ENCODE measurements around the gene HECW1.
"Not testable (repeated sequence)": the region's sequence is repeated elsewhere in the genome, so short reads cannot be mapped to it uniquely, and the experiment has no call there.

Gene HECW1

DNA sequence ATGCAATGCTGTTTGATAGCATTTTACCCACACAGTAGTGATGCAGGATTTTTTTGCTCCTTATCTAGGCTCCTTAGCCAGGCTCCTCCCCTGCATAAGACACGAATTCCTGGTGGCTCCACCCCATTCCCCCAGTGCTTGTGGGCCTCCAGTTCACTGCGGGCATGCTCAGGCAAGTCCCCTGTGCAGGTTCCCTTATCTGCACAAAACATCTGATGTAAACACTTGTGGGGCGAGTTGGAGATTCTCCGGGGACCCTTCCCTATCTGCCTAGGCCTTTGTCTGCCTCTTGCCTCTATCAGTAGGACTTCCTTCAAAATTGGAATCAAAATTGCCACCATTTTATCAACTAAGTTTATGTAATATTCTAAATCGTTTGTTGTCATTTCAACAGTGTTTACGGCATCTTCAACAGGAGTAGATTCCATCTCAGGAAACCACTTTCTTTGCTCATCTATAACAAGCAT lies 465.1 kb downstream of the HECW1 start:
- DNase-seq (ENCODE audit: low spot score): no peak

DNA sequence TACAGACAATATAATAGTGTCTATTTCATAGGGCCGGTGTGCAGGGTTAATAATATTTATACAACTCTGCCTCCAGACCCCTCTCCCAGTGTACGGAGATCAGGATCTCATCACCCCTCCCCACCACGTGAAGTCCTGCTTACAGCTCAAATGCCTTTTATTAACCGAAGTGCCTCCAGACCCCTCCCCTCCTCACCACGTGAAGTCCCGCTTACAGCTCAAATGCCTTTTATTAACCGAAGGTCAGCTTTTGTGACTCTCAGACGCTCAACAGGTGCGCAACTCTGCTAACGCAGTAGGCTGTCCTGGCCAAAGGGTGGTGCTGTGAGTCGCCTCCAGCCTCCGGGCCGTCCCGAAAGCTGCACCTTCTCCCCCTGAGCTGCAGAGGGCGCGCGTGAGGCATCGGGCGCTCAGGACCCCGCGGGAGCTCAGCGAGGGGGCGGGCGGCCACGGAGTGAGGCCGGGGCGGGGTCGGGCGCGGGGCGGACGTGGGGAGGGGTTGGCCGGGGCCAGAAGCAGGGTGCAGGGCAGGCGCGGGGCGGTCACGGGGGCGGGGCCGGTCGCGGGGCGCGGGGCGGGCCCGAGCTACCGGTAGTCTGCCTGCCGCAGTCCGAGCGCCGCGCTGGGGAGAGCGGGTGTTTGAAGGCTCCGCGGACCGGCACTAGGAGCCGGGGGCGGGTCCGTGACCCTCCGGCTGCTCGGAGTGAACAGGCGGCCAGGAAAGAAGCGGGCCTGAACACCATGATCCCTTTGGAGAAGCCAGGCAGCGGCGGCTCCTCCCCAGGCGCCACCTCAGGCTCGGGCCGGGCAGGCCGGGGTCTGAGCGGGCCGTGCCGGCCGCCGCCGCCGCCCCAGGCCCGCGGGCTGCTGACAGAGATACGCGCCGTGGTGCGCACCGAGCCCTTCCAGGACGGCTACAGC lies 470.3 kb downstream of the HECW1 start, which contains the start of gene STK17A:
STK17A (plus strand) TSS at position 606 of the 921 bp plus-strand sequence; CDS start at position 742, 136 bp downstream.
- peak; percentile 89 for DNase-seq (ENCODE audit: low spot score)

DNA sequence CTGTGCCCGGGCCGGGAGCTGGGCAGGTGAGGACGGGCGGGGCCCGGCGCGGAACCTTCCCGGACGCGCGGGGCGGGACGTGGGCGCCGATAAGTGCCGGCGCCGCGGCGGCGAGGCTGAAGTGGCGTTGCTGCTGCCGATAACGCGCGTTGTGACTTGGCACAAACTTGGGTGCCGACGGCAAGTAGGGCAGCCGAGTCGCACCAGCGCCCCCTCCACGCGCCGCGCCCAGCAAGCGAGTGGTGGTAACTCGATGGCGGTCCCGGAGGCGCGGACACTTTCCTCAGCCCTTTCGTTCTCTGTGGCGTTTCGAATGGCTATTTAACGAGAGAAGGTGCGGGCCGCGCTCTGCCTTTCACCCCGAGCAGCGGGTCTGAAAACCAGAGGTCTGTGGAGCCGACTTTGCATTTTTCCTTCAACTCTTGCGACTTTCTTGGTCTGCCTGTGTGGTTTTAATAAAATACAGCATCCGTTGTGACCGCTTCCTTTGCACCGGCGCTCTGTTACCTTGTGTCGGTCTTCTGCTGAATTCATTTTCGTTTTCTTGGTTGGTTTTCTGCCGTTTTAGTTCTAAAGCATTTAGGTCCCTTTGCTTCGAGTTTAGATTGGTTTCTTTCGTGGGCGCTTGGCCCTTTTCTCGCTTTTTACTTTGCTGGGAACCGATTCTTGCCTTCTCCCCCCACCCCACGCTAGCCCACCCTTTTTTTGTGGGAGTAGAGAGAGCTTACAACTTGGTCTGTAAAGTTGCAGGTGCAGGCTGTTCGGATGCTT lies 471.2 kb downstream of the HECW1 start:
- DNase-seq (ENCODE audit: low spot score): peak; percentile 52

DNA sequence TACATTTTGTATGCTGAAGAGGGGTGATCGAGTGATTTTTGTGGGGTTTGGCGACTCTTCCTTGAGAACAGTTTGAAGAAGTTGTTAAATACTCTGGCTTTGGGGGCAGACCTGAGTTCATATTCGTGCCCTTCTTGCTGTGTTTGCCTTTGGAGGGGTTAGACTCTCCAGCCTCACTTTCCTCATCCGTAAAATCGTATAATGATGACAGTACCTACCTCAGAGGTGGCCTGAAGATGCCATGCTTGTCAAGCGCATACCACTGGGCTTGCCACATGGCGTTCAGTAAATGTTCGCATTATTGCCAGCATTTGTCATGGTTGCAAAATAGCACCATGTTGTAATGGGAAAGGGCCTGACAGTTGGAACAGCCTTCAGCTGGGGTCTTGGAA lies 471.7 kb downstream of the HECW1 start:
- DNase-seq (ENCODE audit: low spot score): peak; percentile 15

DNA sequence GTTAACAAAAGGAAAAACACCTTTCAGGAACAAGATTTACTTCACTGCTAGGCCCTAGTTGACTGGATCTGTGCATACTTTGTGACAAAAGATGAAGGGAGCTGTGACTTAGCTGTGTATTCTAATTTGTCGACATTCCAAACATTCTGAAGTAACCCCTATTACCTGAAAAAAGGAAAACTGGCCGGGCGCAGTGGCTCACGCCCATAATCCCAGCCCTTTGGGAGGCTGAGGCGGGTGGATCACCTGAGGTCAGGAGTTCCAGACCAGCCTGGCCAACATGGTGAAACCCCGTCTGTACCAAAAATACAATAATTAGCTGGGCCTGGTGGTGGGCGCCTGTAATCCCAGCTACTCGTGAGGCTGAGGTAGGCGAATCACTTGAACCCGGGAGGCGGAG lies 472.3 kb downstream of the HECW1 start:
- not testable (repeated sequence) for DNase-seq (ENCODE audit: low spot score)

DNA sequence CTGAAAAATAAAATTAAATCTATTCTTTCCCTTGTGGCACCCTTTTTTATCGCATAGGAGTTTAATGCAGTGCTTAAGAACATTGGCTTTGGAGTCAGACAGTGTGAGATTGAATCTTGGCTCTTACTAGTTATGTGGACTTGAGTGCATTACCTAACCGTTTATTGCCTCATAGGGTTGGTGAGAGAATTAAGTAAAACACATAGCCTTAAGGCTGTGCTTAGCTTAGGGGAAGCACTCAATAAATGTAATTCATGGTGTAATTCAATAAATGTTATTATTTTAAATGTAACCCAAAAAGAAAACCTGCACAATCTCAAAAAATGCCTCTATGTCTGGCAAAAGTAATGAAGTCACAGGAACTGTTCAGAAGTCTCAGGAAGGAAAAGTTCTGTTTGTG lies 473.1 kb downstream of the HECW1 start:
- no peak for DNase-seq (ENCODE audit: low spot score)

DNA sequence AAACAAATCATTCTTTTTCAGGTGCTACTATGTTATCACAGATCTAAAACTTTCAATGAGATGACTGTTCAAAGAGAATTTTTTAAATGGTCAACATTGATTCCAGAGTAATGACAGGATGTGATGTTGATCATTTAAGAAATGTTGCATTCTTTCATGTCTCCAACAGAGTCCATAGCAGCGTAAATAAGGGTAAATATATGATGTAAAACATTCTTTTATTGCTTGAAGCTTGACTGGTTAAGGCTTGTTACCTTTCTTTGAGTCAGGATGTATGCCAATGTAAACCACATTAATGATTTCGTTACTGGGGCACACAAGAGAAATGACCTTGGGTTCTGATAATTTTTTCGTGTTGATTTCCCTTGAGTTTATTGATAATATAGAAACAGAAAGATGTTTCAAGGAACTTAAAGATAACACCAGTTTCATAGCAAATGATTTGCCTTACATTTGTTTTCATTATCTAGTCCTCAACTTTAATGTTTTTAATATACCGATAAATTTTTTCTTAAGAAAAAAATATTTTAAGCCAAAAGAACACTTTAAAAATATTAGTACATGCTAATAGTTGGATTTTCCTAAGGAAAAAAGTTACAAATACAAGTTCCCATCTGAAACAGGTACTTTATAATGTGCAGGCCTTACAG lies 473.9 kb downstream of the HECW1 start:
- no peak for DNase-seq (ENCODE audit: low spot score)

DNA sequence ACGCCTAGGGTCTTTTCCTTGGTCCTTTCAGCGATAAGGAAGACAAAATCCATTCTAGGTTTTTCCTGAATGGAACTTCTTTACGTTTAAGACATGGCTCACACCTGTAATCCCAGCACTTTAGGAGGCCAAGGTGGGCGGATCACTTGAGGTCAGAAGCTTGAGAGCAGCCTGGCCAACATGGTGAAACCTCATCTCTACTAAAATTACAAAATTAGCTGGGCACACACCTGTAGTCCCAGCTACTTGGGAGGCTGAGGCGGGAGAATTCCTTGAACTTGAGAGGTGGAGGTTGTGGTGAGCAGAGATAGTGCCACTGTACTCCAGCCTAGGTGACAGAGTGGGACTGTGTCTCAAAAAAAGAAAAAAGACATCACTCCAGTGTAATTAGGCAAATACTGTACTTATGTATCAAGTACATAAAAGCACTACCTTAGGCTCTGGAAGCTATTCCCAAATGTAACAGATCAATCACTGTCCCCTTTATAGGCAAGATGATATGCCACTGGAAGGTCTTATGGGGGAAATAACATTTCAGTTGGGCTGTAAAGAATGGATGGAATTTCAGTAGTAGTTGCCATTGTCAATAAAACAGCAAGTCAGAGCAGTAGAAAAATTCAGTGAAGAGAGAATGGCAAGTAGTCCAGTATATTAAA lies 476.2 kb downstream of the HECW1 start:
- no peak for DNase-seq (ENCODE audit: low spot score)

DNA sequence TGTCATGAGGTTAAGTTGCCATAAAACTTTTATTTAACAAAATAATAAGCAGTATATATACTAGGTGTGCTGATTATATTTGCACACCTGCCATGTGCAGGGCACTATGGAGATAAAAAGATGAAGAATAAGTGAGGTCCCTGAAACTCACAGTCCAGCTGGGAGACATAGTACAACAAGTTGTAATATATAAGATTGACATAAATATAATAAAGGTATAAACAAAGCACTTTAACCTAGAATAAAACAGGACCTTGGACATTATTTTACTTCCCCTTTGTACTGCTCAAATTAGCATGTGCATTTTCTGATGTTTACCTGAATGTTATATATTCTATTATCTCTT lies 476.7 kb downstream of the HECW1 start:
- no peak for DNase-seq (ENCODE audit: low spot score)

DNA sequence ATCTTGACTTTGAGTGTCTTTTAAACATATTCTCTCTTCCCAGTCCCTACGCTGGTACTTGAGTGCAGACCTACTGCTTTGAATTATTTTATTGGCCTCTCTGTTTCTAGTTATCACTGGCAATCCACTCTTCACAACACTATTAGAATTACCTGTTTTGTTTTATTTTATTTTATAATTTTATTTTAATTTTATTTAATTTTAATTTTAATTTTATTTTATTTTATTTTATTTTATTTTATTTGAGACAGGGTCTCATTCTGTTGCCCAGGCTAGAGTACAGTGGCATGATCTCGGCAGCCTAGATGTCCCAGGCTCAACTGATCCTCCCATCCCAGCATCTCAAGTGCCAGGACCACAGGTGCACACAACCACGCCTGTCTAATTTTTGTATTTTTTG lies 477.3 kb downstream of the HECW1 start:
- no peak for DNase-seq (ENCODE audit: low spot score)

DNA sequence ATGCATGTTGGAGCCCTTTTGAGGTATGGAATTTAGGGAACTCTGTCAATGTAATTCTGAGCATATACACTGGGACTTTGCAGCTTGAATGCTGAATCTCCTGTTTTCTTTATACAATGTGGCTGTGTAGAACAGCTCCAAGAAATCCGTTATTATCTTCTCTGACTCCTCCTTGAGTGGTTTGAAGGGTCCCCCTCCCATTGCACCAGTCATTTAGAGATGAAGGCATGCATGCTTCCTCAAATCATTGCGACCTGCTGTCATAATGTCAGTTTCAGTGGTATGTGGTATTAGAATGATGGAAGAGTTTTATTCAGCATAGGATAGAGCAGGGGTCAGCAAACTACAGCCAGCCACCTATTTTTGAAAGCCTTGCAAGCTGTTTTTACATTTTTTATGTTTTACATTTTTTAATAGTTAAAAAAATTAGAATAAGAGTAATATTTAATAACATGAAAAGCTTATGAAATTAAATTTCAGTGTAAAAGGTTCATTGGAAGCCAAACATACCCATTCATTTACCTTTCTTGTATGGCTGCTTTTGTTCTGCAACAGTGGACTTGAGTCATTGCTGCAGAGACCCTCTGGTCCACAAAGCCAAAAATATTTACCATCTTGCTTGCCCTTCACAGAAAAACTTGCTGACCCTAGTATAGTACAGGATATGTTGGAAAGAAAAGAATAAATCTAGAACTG lies 478.6 kb downstream of the HECW1 start:
- no peak for DNase-seq (ENCODE audit: low spot score)

DNA sequence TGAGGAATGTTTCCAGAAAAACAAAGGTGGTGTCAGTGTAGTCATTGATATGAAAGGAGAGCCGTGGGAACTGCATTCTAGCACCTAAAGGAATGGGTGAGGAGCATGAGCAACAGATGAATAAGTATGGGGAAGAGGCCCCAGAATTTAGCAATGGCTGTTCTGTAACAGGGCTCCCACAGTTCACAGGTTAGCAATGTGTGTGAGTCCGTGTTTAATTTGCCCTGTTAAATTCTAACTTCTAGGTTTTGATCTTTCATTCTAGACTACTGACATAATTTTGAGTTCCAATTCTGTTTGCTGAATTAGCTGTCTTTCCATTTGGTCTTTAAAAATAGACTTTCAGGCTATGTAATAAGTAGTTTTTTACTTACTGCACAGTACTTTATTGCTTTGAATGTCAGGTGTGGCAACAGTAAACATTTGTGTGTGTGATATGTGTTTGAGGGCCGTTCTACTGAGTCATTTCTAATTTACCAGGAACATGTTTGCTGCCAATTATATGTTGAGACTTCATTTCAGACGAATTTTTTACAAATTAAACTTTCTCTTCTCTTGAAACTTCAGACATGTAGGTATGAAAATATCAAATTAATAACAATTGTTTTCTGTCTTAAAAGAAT lies 479.2 kb downstream of the HECW1 start:
- DNase-seq (ENCODE audit: low spot score): no peak

DNA sequence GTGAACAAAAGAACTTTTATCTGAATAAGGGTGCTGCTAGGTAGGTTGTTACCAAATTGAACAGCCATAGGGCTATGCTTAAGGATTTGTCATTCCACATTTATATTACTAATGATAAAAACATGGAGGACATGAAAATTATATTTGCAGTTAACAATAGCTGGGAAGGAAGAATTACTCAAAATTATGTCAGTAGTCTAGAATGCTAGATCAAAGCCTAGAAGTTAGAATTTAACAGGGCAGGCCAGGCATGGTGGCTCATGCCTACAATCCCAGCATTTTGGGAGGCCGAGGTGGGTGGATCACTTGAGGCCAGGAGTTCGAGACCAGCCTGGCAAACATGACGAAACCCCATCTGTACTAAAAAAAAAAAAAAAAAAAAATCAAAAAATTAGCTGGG lies 479.9 kb downstream of the HECW1 start:
- no peak for DNase-seq (ENCODE audit: low spot score)

DNA sequence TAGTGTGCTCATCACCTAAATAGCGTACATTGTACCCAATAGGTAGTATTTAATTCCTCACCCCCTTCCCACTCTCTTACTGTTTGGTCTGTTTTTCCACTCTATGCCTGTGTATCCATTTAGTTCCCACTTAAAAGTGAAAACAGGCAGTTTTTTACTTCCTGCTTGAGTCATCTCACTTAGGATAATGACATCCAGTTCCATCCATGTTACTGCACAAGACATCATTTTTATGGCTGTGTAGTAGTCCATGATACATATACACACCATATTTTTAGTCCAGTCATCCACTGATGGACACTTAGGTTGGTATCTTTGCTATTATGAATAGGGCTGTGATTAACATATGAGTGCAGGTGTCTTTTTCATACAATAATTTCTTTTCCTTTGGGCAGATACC lies 480.6 kb downstream of the HECW1 start:
- no peak for DNase-seq (ENCODE audit: low spot score)

DNA sequence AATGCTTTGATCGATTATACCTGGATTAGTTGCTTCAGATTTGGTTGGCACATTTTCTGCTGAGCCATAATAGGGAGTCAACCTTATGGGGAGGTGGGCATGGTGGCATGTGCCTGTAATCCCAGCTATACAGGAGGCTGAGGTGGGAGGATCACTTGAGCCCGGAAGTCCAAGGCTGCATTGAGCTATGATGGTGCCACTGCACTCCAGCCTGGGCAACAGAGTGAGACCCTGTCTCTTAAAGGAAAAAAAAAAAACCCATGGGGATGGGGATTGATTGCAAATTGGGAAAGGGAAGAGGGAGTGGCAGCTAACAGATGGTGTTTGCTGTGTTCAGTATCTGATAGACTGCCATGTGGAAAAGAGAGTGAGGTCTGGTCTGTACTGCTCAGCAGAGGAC lies 481.6 kb downstream of the HECW1 start:
- no peak for DNase-seq (ENCODE audit: low spot score)

DNA sequence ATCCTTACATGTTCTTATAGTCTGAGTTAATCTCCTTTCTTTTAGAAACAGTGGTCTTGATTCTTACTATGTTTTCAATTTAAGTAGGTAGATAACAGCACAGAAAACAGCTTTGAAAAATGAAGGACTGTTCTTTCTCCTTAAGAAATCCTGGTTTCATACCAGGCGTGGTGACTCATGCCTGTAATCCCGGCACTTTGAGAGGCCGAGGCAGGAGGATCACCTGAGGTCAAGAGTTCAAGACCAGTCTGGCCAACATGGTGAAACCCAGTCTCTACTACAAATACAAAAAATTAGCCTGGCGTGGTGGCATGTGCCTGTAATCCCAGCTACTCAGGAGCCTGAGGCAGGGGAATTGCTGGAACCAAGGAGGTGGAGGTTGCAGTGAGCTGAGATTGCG lies 484.0 kb downstream of the HECW1 start:
- DNase-seq (ENCODE audit: low spot score): not testable (repeated sequence)

DNA sequence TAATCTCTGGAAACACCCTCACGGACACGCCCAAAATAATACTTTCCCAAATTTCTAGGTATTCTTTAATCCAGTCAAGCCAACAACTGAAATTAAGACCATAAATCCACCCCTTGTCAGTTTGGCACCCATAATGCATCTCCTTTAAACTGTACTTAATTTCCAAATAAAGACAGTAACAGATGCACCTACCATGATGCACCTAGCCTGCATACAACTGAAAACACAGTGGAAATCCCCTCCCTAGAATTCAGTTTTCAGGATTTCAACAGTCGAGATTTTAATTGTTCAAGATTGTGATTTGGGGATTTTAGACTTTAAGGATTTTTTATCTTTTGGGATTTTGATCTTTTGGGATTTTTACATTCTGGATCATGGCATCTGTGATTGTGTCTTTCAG lies 487.6 kb downstream of the HECW1 start:
- no peak for DNase-seq (ENCODE audit: low spot score)

DNA sequence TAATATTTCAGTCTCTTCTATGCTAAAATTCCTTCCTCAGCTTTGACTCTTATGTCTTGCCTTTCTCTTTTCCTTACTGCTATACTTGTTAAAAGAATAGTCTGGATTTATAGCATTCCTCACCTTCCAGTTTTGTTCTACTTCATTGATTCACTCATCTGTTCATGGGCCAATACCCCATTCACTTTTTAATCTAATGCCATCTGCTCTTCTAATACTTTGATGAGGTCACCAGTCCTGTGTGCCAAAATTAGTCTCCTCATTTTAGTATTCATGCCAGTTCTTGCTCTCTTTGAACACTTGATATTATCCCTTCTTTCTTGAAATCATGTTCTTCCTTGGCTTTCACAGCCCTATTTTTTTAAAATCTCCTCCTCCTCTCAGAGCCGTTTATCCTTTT lies 489.8 kb downstream of the HECW1 start:
- DNase-seq (ENCODE audit: low spot score): no peak

DNA sequence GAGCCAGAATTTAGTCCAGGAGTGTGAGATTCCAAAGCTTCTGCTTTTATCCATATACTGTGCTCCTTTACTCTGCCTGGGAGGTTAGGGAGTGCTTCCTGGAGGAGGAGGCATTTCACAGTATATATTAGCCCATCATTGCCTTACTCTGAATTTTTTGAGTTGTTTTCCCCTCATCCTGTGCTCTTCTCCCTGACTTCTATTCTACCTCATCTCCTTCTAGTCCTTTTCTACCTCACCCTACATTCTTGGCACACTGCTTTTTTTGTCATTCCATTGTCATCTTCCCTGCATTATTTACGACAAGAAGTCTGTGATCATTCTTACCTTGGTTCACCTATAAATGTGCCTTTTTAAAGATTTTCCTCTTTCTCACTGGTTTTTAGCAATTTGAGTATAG lies 491.8 kb downstream of the HECW1 start:
- DNase-seq (ENCODE audit: low spot score): no peak

DNA sequence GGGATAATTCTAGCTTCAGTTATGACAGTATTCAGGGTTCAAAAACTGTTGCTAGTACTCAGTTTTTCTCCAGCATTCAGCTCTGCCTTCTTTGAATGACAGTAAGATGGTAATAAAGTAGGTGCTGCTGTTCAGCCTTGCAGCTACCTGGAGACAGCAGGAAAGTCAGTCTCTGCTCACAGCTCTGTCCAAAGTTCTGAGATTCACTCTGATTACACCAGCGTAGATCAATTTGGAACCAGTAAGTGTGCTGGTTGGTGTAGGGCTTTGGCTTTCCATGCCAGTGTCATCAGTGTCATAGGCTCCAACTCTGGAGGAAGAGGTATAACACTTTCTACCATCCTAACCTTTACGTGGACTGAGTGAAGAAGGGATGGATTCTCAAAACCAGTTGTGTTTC lies 496.6 kb downstream of the HECW1 start:
- DNase-seq (ENCODE audit: low spot score): no peak

DNA sequence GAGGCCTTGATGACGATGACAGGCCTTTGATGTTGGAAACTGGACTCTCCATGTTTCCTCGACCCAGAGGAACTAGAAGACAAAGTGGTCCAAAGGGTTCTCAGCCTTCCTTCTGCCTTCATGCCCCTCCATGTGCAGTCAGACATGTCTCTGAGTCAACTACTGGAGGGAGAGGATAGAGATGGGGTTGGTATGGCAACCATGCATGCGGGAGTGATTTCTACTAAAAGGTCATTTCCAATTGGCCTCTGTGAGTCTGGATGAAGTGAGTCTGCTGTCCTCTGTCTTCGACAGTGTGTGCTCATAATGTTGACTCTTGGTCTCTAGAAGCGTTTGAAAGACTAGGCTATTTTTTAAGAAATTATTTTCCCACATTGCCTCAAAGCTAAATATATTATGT lies 499.7 kb downstream of the HECW1 start:
- no peak for DNase-seq (ENCODE audit: low spot score)
